Duodenal mucosa (tissue), 2 donors: ENCODE data around the gene PLB1.

Experiments used
- H3K27ac ChIP-seq: one replicate; pipeline ENCODE4 v1.7.0; 2013; ENCODE audit warnings: low read depth, low read length
- H3K27me3 ChIP-seq, 2 donors: one replicate each; pipeline ENCODE4 v1.7.0; 2013; ENCODE audit warnings: low read length in 2 of 2, control low read depth in 1 of 2; ENCODE audit not compliant: insufficient read depth in 2 of 2, control insufficient read depth in 1 of 2
- H3K36me3 ChIP-seq, 2 donors: one replicate each; pipeline ENCODE4 v1.7.0; 2013; ENCODE audit warnings: low read length in 2 of 2, control low read depth in 1 of 2; ENCODE audit not compliant: insufficient read depth in 2 of 2, control insufficient read depth in 1 of 2
- H3K4me1 ChIP-seq, 2 donors: one replicate each; pipeline ENCODE4 v1.7.0; 2013; ENCODE audit warnings: low read length in 2 of 2, control low read depth in 1 of 2; ENCODE audit not compliant: insufficient read depth in 2 of 2, control insufficient read depth in 1 of 2
- H3K4me3 ChIP-seq, 2 donors: one replicate each; pipeline ENCODE4 v1.7.0; 2013; ENCODE audit warnings: low read length in 2 of 2, low read depth in 1 of 2
- H3K9ac ChIP-seq, 2 donors: one replicate each; pipeline ENCODE4 v1.7.0; 2013; ENCODE audit warnings: low read length in 2 of 2, low read depth in 1 of 2
- H3K9me3 ChIP-seq, 2 donors: one replicate each; pipeline ENCODE4 v1.7.0; 2013; ENCODE audit warnings: low read length in 2 of 2, control low read depth in 1 of 2; ENCODE audit not compliant: control insufficient read depth in 1 of 2

Gene PLB1

GRCh38 chr2:28604284-28604843, 108.5 kb downstream of the PLB1 start:
- H3K27me3 ChIP-seq, result no peaks in the 10 kb centered on the region
- no peak overlapping the region for H3K27ac ChIP-seq
- peaks cover 0 to 4% of the 10 kb centered on the region in 2 donors for H3K4me1 ChIP-seq

GRCh38 chr2:28606986-28607441, 111.2 kb downstream of the PLB1 start:
- no peaks in the 10 kb centered on the region for H3K9me3 ChIP-seq
- peak overlapping the region in 1 of 2 donors; percentile 14 for H3K9ac ChIP-seq

More at GRCh38 chr2:28604284-28604843, 108.5 kb downstream of the PLB1 start:
- Histone ChIP-seq H3K9me3 (no peaks in the 10 kb centered on the region), H3K9ac (no peak overlapping the region), H3K4me3 (no peak overlapping the region), H3K36me3 (no peaks in the 10 kb centered on the region)

GRCh38 chr2:28607730-28608499, 112.1 kb downstream of the PLB1 start:
- H3K9me3 ChIP-seq, result no peaks in the 10 kb centered on the region
- H3K9ac ChIP-seq, result no peak overlapping the region
- no peaks in the 10 kb centered on the region for H3K36me3 ChIP-seq
- no peaks in the 10 kb centered on the region for H3K27me3 ChIP-seq
- H3K4me1 ChIP-seq, result peaks cover 0 to 10% of the 10 kb centered on the region in 2 donors
- H3K27ac ChIP-seq, result no peak overlapping the region
- H3K4me3 ChIP-seq, result no peak overlapping the region

More at GRCh38 chr2:28606986-28607441, 111.2 kb downstream of the PLB1 start:
- peak overlapping the region; percentile 32 for H3K27ac ChIP-seq
- peaks cover 0 to 10% of the 10 kb centered on the region in 2 donors for H3K4me1 ChIP-seq
- H3K4me3 ChIP-seq, result no peak overlapping the region
- H3K36me3 ChIP-seq, result no peaks in the 10 kb centered on the region
- H3K27me3 ChIP-seq, result no peaks in the 10 kb centered on the region

- no peak overlapping the region for H3K9ac ChIP-seq
- peaks cover 0 to 11% of the 10 kb centered on the region in 2 donors for H3K4me1 ChIP-seq
- no peak overlapping the region for H3K4me3 ChIP-seq
- no peak overlapping the region for H3K27ac ChIP-seq
- no peaks in the 10 kb centered on the region for H3K9me3 ChIP-seq
- H3K36me3 ChIP-seq, result no peaks in the 10 kb centered on the region
- H3K27me3 ChIP-seq, result no peaks in the 10 kb centered on the region
Measured at GRCh38 chr2:28608500-28609424, 112.9 kb downstream of the PLB1 start.

GRCh38 chr2:28610583-28611201, 114.8 kb downstream of the PLB1 start:
- no peaks in the 10 kb centered on the region for H3K36me3 ChIP-seq
- no peak overlapping the region for H3K9ac ChIP-seq
- no peaks in the 10 kb centered on the region for H3K27me3 ChIP-seq
- no peaks in the 10 kb centered on the region for H3K9me3 ChIP-seq
- no peak overlapping the region for H3K27ac ChIP-seq
- H3K4me3 ChIP-seq, result no peak overlapping the region
- peaks cover 0 to 16% of the 10 kb centered on the region in 2 donors for H3K4me1 ChIP-seq

- H3K27ac ChIP-seq, result no peak overlapping the region
- peaks cover 0 to 16% of the 10 kb centered on the region in 2 donors for H3K4me1 ChIP-seq
- no peaks in the 10 kb centered on the region for H3K27me3 ChIP-seq
- no peak overlapping the region for H3K4me3 ChIP-seq
- no peak overlapping the region for H3K9ac ChIP-seq
- H3K36me3 ChIP-seq, result no peaks in the 10 kb centered on the region
- H3K9me3 ChIP-seq, result no peaks in the 10 kb centered on the region
Measured at GRCh38 chr2:28612131-28612812, 116.4 kb downstream of the PLB1 start.

- Histone ChIP-seq H3K9me3 (no peaks in the 10 kb centered on the region), H3K27ac (no peak overlapping the region), H3K27me3 (no peaks in the 10 kb centered on the region), H3K36me3 (no peaks in the 10 kb centered on the region), H3K4me1 (peaks cover 0 to 16% of the 10 kb centered on the region in 2 donors), H3K4me3 (no peak overlapping the region), H3K9ac (no peak overlapping the region)
Measured at GRCh38 chr2:28613186-28613585, 117.3 kb downstream of the PLB1 start.

- Histone ChIP-seq H3K4me1 (peaks cover 0 to 16% of the 10 kb centered on the region in 2 donors), H3K9me3 (no peaks in the 10 kb centered on the region), H3K27me3 (no peaks in the 10 kb centered on the region), H3K27ac (no peak overlapping the region), H3K4me3 (no peak overlapping the region), H3K36me3 (no peaks in the 10 kb centered on the region), H3K9ac (no peak overlapping the region)
Measured at GRCh38 chr2:28613633-28614501, 118.0 kb downstream of the PLB1 start.

GRCh38 chr2:28615706-28616105, 119.8 kb downstream of the PLB1 start:
- no peak overlapping the region for H3K9ac ChIP-seq
- H3K27me3 ChIP-seq, result no peaks in the 10 kb centered on the region
- H3K4me1 ChIP-seq, result peaks cover 7 to 16% of the 10 kb centered on the region in 2 donors
- H3K27ac ChIP-seq, result no peak overlapping the region
- no peak overlapping the region for H3K4me3 ChIP-seq
- H3K9me3 ChIP-seq, result no peaks in the 10 kb centered on the region
- H3K36me3 ChIP-seq, result no peaks in the 10 kb centered on the region
